ENCODE results near the gene PIGZ.

DNA sequence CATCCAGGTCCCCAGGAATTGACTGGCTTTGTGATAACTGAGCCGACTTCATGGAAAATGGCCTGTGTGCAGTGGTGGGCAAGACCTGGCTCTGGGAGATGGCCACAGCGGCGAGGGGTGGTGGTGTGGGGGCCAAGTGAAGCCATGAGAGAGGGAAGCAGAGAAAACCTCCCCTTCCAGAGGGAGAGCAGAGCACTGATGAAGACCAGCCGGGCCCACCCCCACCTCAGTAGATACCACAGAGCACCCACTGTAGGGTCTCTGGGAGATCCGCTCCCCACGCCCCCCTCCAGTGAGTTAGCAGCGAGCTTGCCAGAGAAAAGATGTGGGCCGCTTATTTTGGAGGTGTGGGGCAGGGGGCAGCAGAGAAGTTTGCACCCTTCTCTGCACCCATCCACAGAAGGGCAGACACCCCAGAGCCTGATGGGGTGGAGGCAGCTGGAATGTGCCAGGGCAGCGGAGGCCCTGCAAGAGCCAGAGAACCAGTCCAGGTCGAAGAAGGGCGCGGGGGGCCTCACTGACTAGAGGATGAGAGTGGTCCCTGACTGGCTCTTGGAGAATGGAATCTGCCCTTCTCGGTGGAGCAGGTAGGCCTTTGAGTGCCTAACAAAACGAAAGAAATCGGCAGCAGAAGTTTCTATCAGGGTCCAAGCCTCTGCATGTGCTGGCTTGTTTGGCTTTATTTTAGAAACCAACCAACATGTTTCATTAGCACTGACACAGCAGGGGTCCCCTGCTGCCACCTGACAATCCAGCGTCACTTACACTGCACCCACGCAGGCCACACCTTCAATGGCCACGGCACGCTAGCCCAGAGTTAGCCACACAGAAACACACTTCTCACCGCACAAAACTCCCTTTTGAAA, 32.7 kb upstream of the PIGZ start:
- TF ChIP-seq, protein P1, sequence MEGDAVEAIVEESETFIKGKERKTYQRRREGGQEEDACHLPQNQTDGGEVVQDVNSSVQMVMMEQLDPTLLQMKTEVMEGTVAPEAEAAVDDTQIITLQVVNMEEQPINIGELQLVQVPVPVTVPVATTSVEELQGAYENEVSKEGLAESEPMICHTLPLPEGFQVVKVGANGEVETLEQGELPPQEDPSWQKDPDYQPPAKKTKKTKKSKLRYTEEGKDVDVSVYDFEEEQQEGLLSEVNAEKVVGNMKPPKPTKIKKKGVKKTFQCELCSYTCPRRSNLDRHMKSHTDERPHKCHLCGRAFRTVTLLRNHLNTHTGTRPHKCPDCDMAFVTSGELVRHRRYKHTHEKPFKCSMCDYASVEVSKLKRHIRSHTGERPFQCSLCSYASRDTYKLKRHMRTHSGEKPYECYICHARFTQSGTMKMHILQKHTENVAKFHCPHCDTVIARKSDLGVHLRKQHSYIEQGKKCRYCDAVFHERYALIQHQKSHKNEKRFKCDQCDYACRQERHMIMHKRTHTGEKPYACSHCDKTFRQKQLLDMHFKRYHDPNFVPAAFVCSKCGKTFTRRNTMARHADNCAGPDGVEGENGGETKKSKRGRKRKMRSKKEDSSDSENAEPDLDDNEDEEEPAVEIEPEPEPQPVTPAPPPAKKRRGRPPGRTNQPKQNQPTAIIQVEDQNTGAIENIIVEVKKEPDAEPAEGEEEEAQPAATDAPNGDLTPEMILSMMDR (conservative IDR thresholded peaks at IDR 0.05; ENCODE audit: low read depth, low read length): no peak
- TF ChIP-seq EZH2 (IDR thresholded peaks at IDR 0.05; ENCODE audit: borderline replicate concordance, low read depth, low read length, poor library complexity, severe bottlenecking): no peak
